ENCODE results near the gene UBASH3A.

The UBASH3A gene

GRCh38 chr21:42411891-42412635 is 8.4 kb downstream of the UBASH3A start:
- no peak for DNase-seq

- DNase-seq: no peak
Measured at GRCh38 chr21:42412636-42412933, 8.9 kb downstream of the UBASH3A start.

- no peak for DNase-seq
Measured at GRCh38 chr21:42413093-42413492, 9.4 kb downstream of the UBASH3A start.

- DNase-seq: no peak
Measured at GRCh38 chr21:42413500-42413899, 9.8 kb downstream of the UBASH3A start.

GRCh38 chr21:42414066-42414465 is 10.4 kb downstream of the UBASH3A start:
- no peak for DNase-seq

GRCh38 chr21:42414553-42414927 is 10.8 kb downstream of the UBASH3A start:
- DNase-seq: no peak

- peak; percentile 90 for DNase-seq
Measured at GRCh38 chr21:42414928-42415769, 11.4 kb downstream of the UBASH3A start.

GRCh38 chr21:42417533-42417932 is 13.8 kb downstream of the UBASH3A start:
- peak; percentile 51 for DNase-seq

- DNase-seq: no peak
Measured at GRCh38 chr21:42418886-42419285, 15.2 kb downstream of the UBASH3A start.

GRCh38 chr21:42419845-42420244 is 16.1 kb downstream of the UBASH3A start:
- no peak for DNase-seq

- no peak for DNase-seq
Measured at GRCh38 chr21:42421018-42421793, 17.5 kb downstream of the UBASH3A start.

- DNase-seq: peak; percentile 50
Measured at GRCh38 chr21:42423197-42423675, 19.5 kb downstream of the UBASH3A start.

- no peak for DNase-seq
Measured at GRCh38 chr21:42423685-42424084, 20.0 kb downstream of the UBASH3A start.

GRCh38 chr21:42424914-42425541 is 21.3 kb downstream of the UBASH3A start:
- peak; percentile 85 for DNase-seq

GRCh38 chr21:42425591-42425990 is 21.9 kb downstream of the UBASH3A start:
- DNase-seq: peak; percentile 27

- DNase-seq: no peak
Measured at GRCh38 chr21:42426424-42426823, 22.7 kb downstream of the UBASH3A start.

GRCh38 chr21:42426876-42427480 is 23.3 kb downstream of the UBASH3A start:
- no peak for DNase-seq

GRCh38 chr21:42427809-42428419 is 24.2 kb downstream of the UBASH3A start:
- no peak for DNase-seq

GRCh38 chr21:42429021-42429420 is 25.3 kb downstream of the UBASH3A start:
- DNase-seq: no peak

- no peak for DNase-seq
Measured at GRCh38 chr21:42429856-42430255, 26.2 kb downstream of the UBASH3A start.

- no peak for DNase-seq
Measured at GRCh38 chr21:42430521-42430920, 26.8 kb downstream of the UBASH3A start.

GRCh38 chr21:42431196-42431595 is 27.5 kb downstream of the UBASH3A start:
- DNase-seq: no peak

All from CD4-positive, alpha-beta T cell treated with Interleukin-10 for 1 hour (primary cell).